HG02759 (cell line): Measurements from ENCODE around the gene EPHB3.
"Not testable (repeated sequence)": the region's sequence is repeated elsewhere in the genome, so short reads cannot be mapped to it uniquely, and the experiment has no call there.

ENCODE experiments used
- ATAC-seq: cut with Tn5 transposase; IDR thresholded peaks from one replicate; pipeline ENCODE4 v1.9.1; 2021; ENCODE audit warnings: mild to moderate bottlenecking, moderate library complexity; ENCODE audit not compliant: unreplicated experiment

Gene EPHB3

GRCh38 chr3:184619787-184620430 is 58.3 kb downstream of the EPHB3 start:
- ATAC-seq = no peak

- no peak for ATAC-seq
Measured at GRCh38 chr3:184620475-184621119, 59.0 kb downstream of the EPHB3 start.

DNA sequence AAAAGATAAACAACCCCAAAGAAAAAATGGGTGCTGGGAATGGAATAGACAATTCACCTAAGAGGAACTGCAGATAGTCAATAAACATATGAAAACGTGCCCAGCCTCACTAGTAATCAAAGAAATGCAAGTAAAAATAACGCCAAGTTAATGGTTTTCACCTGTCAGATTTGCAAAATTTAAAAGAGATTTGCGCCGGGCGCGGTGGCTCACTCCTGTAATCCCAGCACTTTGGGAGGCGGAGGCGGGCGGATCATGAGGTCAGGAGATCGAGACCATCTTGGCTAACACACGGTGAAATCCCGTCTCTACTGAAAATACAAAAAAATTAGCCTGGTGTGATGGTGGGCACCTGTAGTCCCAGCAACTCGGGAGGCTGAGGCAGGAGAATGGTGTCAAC is 60.6 kb downstream of the EPHB3 start:
- not testable (repeated sequence) for ATAC-seq

- no peak for ATAC-seq
Measured at GRCh38 chr3:184626923-184627322, 65.3 kb downstream of the EPHB3 start.

DNA sequence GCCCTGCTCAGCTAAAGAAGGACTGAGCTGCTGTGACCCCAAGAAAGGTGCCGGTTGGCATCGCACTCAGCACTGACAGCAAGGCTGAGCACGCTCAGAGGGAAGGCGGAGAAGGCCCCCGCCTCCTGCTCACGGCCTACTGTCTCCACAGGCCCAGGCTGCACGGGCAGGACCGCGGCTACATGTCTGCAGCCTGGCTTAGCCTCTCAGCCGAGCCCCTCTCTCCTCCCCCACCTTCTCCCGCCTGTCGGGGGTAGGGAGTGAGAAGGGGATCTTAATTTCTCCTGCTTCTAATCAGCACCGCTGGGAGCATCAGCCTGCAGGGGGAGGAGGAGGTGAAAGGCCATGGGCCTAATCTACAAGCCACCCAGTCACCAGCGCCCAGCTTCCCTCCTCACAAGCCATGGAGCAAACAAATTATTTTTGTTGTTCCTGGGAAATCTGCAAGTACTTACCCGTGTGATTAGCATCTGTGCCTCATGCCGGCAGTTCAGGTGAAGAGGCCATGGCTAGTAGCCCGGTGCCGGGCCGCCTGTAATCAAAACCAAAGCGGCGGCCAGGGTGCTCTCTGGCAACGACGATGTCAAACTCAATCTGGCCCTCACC is 68.1 kb downstream of the EPHB3 start:
- no peak for ATAC-seq

DNA sequence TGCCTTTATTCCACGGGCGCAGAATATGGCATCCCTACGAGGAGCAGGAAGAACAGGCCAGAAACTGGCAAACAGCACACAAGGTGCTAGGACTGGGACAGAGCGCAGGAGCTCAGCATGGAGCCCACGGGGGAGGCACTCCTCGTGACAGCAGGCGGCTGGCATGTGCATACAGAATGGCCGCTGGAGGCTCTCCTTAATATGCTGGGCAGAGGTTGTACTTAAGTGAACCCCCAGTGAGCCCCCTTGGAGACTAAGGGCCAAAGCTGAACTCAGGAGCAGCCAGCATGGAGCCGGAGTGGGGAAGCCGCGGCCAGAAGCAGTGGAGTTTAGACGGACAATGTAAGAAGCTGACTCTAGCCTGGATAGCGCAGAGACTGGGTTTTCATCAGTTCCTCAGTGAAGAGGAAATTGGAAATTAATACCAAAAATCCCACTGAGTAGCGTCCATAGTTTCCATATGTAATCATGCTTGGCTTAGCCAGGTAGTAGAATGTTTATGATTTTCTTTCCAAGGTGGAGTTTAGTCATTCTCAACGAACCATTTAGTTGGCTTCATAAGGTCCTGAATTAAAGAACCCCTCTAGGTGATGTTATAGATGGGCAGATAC is 69.4 kb downstream of the EPHB3 start:
- no peak for ATAC-seq

GRCh38 chr3:184631472-184631861 is 69.9 kb downstream of the EPHB3 start:
- ATAC-seq = no peak
